Osteoblast (primary cell): ENCODE results near the gene TMEM59. TPM values are rescaled to one million over a fixed set of nuclear protein-coding genes. Genes with fewer than 3 reads are reported as not detected.
"Not testable (repeated sequence)": the region's sequence is repeated elsewhere in the genome, so short reads cannot be mapped to it uniquely, and the experiment has no call there.

Source experiments
- DNase-seq: peaks from one replicate; pipeline ENCODE4 v3.0.0; 2011; ENCODE audit warnings: low spot score, mixed read lengths; ENCODE audit not compliant: insufficient read length; ENCODE audit errors: missing footprints
- H2AFZ ChIP-seq: 2 replicates; pipeline ENCODE4 v1.6.0; 2011; ENCODE audit warnings: mild to moderate bottlenecking, low read length
- H3K27ac ChIP-seq: 2 replicates; pipeline ENCODE4 v1.5.1; 2011; ENCODE audit warnings: mild to moderate bottlenecking, low read depth, low read length, moderate library complexity
- H3K27me3 ChIP-seq: 2 replicates; pipeline ENCODE4 v1.6.0; 2012; ENCODE audit warnings: mild to moderate bottlenecking, control low read depth, inconsistent platforms, low read length, moderate library complexity; ENCODE audit not compliant: insufficient read depth
- H3K36me3 ChIP-seq: 2 replicates; pipeline ENCODE4 v1.5.1; 2011; ENCODE audit warnings: mild to moderate bottlenecking, low read length, control low read depth, moderate library complexity; ENCODE audit not compliant: insufficient read depth
- H3K4me1 ChIP-seq: 2 replicates; pipeline ENCODE4 v1.5.1; 2011; ENCODE audit warnings: mild to moderate bottlenecking, low read length, control low read depth, moderate library complexity; ENCODE audit not compliant: insufficient read depth
- H3K4me2 ChIP-seq: 2 replicates; pipeline ENCODE4 v1.6.0; 2011; ENCODE audit warnings: mild to moderate bottlenecking, low read length; ENCODE audit not compliant: insufficient read depth
- H3K4me3 ChIP-seq: fragments of 200-600 bp; sonication (generic); 3 replicates; pipeline ENCODE4 v1.5.1; 2012; ENCODE audit warnings: mild to moderate bottlenecking, low read length, inconsistent platforms; ENCODE audit not compliant: insufficient read depth
- H3K79me2 ChIP-seq: 2 replicates; pipeline ENCODE4 v1.6.0; 2012; ENCODE audit warnings: mild to moderate bottlenecking, low read length, control low read depth, inconsistent platforms; ENCODE audit not compliant: insufficient read depth
- H3K9me3 ChIP-seq: 2 replicates; pipeline ENCODE4 v1.5.1; 2011; ENCODE audit warnings: low read depth, low read length, control low read depth
- H4K20me1 ChIP-seq: 2 replicates; pipeline ENCODE4 v1.6.0; 2012; ENCODE audit warnings: mild to moderate bottlenecking, low read length, control low read depth; ENCODE audit not compliant: insufficient read depth
- CTCF ChIP-seq: IDR thresholded peaks from 2 replicates; pipeline ENCODE4 v1.5.1; 2011; ENCODE audit warnings: mild to moderate bottlenecking, low read depth, low read length, moderate library complexity; ENCODE audit errors: extremely low read depth
- total RNA-seq: library from RNA; depleted of rRNA; stranded (reverse); fragments of >200 nt; gene quantifications from 2 replicates; pipeline ENCODE4 v1.2.3, GENCODE V29; 2012

TMEM59 gene
- total RNA-seq, 1 donor, result 356 TPM

- H3K4me1 ChIP-seq, result peaks cover 27% of the 10 kb centered on the region
- peak overlapping the region; percentile 95 for H2AFZ ChIP-seq
Measured at GRCh38 chr1:54052431-54052933, 522 bp downstream of the TMEM59 start.

GRCh38 chr1:54051933-54052430 is 1.0 kb downstream of the TMEM59 start:
- Histone ChIP-seq H4K20me1 (peaks cover 26% of the 10 kb centered on the region), H3K4me3 (peak overlapping the region; percentile 89), H3K4me2 (peak overlapping the region; percentile 93), H3K27me3 (no peaks in the 10 kb centered on the region), H3K36me3 (no peaks in the 10 kb centered on the region), H2AFZ (peak overlapping the region; percentile 95), H3K4me1 (peaks cover 32% of the 10 kb centered on the region), H3K79me2 (peaks cover 64% of the 10 kb centered on the region), H3K27ac (peak overlapping the region; percentile 86), H3K9me3 (no peaks in the 10 kb centered on the region)
- DNase-seq, result no peak
- no peak for TF ChIP-seq CTCF

More at GRCh38 chr1:54052431-54052933, 522 bp downstream of the TMEM59 start:
- peak overlapping the region; percentile 89 for H3K4me3 ChIP-seq
- no peaks in the 10 kb centered on the region for H3K36me3 ChIP-seq
- peaks cover 59% of the 10 kb centered on the region for H3K79me2 ChIP-seq
- H4K20me1 ChIP-seq, result peaks cover 21% of the 10 kb centered on the region
- TF ChIP-seq CTCF, result no peak
- peak overlapping the region; percentile 86 for H3K27ac ChIP-seq
- no peaks in the 10 kb centered on the region for H3K9me3 ChIP-seq
- DNase-seq, result peak; percentile 71
- no peaks in the 10 kb centered on the region for H3K27me3 ChIP-seq
- H3K4me2 ChIP-seq, result peak overlapping the region; percentile 93

GRCh38 chr1:54050435-54050834 is 2.6 kb downstream of the TMEM59 start:
- Histone ChIP-seq H3K79me2 (peaks cover 76% of the 10 kb centered on the region), H3K4me1 (peaks cover 41% of the 10 kb centered on the region), H4K20me1 (peaks cover 38% of the 10 kb centered on the region)
- H3K4me3 ChIP-seq, H2AFZ ChIP-seq, H3K27ac ChIP-seq, DNase-seq, H3K4me2 ChIP-seq, H3K9me3 ChIP-seq, H3K36me3 ChIP-seq, H3K27me3 ChIP-seq: not testable (repeated sequence)

- no peak for TF ChIP-seq CTCF
- Histone ChIP-seq H3K4me2 (peak overlapping the region; percentile 73), H3K4me1 (peaks cover 33% of the 10 kb centered on the region), H3K4me3 (peak overlapping the region; percentile 15), H3K27ac (peak overlapping the region; percentile 54), H4K20me1 (peaks cover 38% of the 10 kb centered on the region), H3K79me2 (peaks cover 78% of the 10 kb centered on the region), H3K27me3 (no peaks in the 10 kb centered on the region), H3K36me3 (peaks cover under 1% of the 10 kb centered on the region), H3K9me3 (no peaks in the 10 kb centered on the region), H2AFZ (no peak overlapping the region)
- no peak for DNase-seq
Measured at GRCh38 chr1:54047384-54048305, 5.4 kb downstream of the TMEM59 start.
